DOHH2 (cell line): Measurements from ENCODE around the gene LATS2.
"Not testable (repeated sequence)": the region's sequence is repeated elsewhere in the genome, so short reads cannot be mapped to it uniquely, and the experiment has no call there.

ENCODE experiments used
- H3F3A ChIP-seq: fragments of 200-600 bp; sonication (generic), shearing (Covaris generic); 2 replicates; pipeline ENCODE4 v1.6.0; 2016; ENCODE audit warnings: antibody characterized with exemption, mild to moderate bottlenecking; ENCODE audit not compliant: control insufficient read depth, insufficient read depth
- H3K27ac ChIP-seq: fragments of 200-600 bp; sonication (generic); 2 replicates; pipeline ENCODE4 v1.5.1; 2014; ENCODE audit warnings: low read depth, mild to moderate bottlenecking, low read length, moderate library complexity
- H3K27me3 ChIP-seq: fragments of 200-600 bp; sonication (generic); 2 replicates; pipeline ENCODE4 v1.6.1; 2014; ENCODE audit warnings: mild to moderate bottlenecking, low read length, mixed read lengths; ENCODE audit not compliant: control insufficient read depth
- H3K36me3 ChIP-seq: fragments of 200-600 bp; sonication (generic); 2 replicates; pipeline ENCODE4 v1.6.1; 2014; ENCODE audit warnings: mild to moderate bottlenecking, low read length, moderate library complexity, mixed read lengths; ENCODE audit not compliant: control insufficient read depth
- H3K4me1 ChIP-seq: fragments of 200-600 bp; sonication (generic); 2 replicates; pipeline ENCODE4 v1.6.1; 2014; ENCODE audit warnings: mild to moderate bottlenecking, low read length, mixed read lengths; ENCODE audit not compliant: control insufficient read depth
- H3K4me2 ChIP-seq: fragments of 200-600 bp; sonication (generic); 2 replicates; pipeline ENCODE4 v1.6.0; 2014; ENCODE audit warnings: mild to moderate bottlenecking, low read length, moderate library complexity
- H3K4me3 ChIP-seq: fragments of 200-600 bp; sonication (generic); 2 replicates; pipeline ENCODE4 v1.5.1; 2014; ENCODE audit warnings: mild to moderate bottlenecking, low read length, mixed read lengths
- H3K79me2 ChIP-seq: fragments of 200-600 bp; sonication (generic); 2 replicates; pipeline ENCODE4 v1.6.1; 2014; ENCODE audit warnings: mild to moderate bottlenecking, low read length, mixed read lengths; ENCODE audit not compliant: control insufficient read depth
- H3K9me2 ChIP-seq: fragments of 200-600 bp; sonication (generic); replicated peaks from 2 replicates; pipeline ENCODE4 v1.6.1; 2014; ENCODE audit warnings: mild to moderate bottlenecking, low read length, mixed read lengths; ENCODE audit not compliant: control insufficient read depth
- H3K9me3 ChIP-seq: fragments of 200-600 bp; sonication (generic); 2 replicates; pipeline ENCODE4 v1.6.1; 2014; ENCODE audit warnings: antibody characterized with exemption, low read length, mixed read lengths; ENCODE audit not compliant: control insufficient read depth, insufficient read depth
- H4K20me1 ChIP-seq: fragments of 200-600 bp; sonication (generic); 2 replicates; pipeline ENCODE4 v1.6.0; 2014; ENCODE audit warnings: low read depth, mild to moderate bottlenecking, antibody characterized with exemption, low read length, moderate library complexity; ENCODE audit not compliant: control insufficient read depth, insufficient read depth
- EZH2phosphoT487 ChIP-seq: fragments of 200-600 bp; sonication (generic); IDR thresholded peaks from 2 replicates; pipeline ENCODE4 v1.6.1; 2017; ENCODE audit warnings: borderline replicate concordance, mild to moderate bottlenecking, antibody characterized with exemption, low read length, moderate library complexity, mixed read lengths
- TF ChIP-seq, protein P1 (sequence below): fragments of 200-600 bp; sonication (generic); IDR thresholded peaks from one replicate; pipeline ENCODE4 v1.5.1; 2014; ENCODE audit warnings: antibody characterized with exemption, mild to moderate bottlenecking, low read depth, low read length; ENCODE audit not compliant: poor library complexity, severe bottlenecking

LATS2 gene

GRCh38 chr13:20967340-20967739 lies 94.0 kb downstream of the LATS2 start:
- no peaks in the 10 kb centered on the region; the same call in 1 of the 2 replicates for H3K27me3 ChIP-seq
- no peaks in the 10 kb centered on the region for H4K20me1 ChIP-seq
- no peak for TF ChIP-seq EZH2phosphoT487
- TF ChIP-seq, protein P1, sequence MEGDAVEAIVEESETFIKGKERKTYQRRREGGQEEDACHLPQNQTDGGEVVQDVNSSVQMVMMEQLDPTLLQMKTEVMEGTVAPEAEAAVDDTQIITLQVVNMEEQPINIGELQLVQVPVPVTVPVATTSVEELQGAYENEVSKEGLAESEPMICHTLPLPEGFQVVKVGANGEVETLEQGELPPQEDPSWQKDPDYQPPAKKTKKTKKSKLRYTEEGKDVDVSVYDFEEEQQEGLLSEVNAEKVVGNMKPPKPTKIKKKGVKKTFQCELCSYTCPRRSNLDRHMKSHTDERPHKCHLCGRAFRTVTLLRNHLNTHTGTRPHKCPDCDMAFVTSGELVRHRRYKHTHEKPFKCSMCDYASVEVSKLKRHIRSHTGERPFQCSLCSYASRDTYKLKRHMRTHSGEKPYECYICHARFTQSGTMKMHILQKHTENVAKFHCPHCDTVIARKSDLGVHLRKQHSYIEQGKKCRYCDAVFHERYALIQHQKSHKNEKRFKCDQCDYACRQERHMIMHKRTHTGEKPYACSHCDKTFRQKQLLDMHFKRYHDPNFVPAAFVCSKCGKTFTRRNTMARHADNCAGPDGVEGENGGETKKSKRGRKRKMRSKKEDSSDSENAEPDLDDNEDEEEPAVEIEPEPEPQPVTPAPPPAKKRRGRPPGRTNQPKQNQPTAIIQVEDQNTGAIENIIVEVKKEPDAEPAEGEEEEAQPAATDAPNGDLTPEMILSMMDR: no peak
- no peak overlapping the region for H3K27ac ChIP-seq
- no peaks in the 10 kb centered on the region for H3K4me1 ChIP-seq
- no peaks in the 10 kb centered on the region for H3K79me2 ChIP-seq
- H3K36me3 ChIP-seq: no peaks in the 10 kb centered on the region
- no peaks in the 10 kb centered on the region for H3K9me3 ChIP-seq
- no peak overlapping the region for H3K4me3 ChIP-seq
- H3F3A ChIP-seq: no peaks in the 10 kb centered on the region
- H3K4me2 ChIP-seq: no peak overlapping the region
- no peaks in the 10 kb centered on the region for H3K9me2 ChIP-seq

- Histone ChIP-seq H3K9me2 (no peaks in the 10 kb centered on the region), H4K20me1 (no peaks in the 10 kb centered on the region), H3K79me2 (no peaks in the 10 kb centered on the region), H3K4me2 (no peak overlapping the region), H3K9me3 (no peaks in the 10 kb centered on the region), H3F3A (no peaks in the 10 kb centered on the region), H3K36me3 (no peaks in the 10 kb centered on the region), H3K4me3 (no peak overlapping the region), H3K27ac (no peak overlapping the region), H3K27me3 (no peaks in the 10 kb centered on the region; the same call in 1 of the 2 replicates), H3K4me1 (no peaks in the 10 kb centered on the region)
- TF ChIP-seq, protein P1: no peak
- no peak for TF ChIP-seq EZH2phosphoT487
These were observed 96.5 kb downstream of the LATS2 start for GRCh38 chr13:20964904-20965303.

DNA sequence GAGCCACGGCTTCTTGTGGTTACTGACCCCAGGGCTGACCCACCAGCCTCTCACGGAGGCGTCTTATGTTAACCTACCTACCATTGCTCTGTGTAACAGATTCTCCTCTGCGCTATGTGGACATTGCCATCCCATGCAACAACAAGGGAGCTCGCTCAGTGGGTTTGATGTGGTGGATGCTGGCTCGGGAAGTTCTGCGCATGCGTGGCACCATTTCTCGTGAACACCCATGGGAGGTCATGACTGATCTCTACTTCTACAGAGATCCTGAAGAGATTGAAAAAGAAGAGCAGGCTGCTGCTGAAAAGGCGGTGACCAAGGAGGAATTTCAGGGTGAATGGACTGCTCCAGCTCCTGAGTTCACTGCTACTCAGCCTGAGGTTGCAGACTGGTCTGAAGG lies 99.7 kb downstream of the LATS2 start:
- H3K4me1 ChIP-seq, H3K4me2 ChIP-seq, H3F3A ChIP-seq, H3K36me3 ChIP-seq, H3K4me3 ChIP-seq, H3K79me2 ChIP-seq, H3K27ac ChIP-seq, H3K9me2 ChIP-seq, H3K27me3 ChIP-seq, H3K9me3 ChIP-seq, H4K20me1 ChIP-seq: not testable (repeated sequence)

DNA sequence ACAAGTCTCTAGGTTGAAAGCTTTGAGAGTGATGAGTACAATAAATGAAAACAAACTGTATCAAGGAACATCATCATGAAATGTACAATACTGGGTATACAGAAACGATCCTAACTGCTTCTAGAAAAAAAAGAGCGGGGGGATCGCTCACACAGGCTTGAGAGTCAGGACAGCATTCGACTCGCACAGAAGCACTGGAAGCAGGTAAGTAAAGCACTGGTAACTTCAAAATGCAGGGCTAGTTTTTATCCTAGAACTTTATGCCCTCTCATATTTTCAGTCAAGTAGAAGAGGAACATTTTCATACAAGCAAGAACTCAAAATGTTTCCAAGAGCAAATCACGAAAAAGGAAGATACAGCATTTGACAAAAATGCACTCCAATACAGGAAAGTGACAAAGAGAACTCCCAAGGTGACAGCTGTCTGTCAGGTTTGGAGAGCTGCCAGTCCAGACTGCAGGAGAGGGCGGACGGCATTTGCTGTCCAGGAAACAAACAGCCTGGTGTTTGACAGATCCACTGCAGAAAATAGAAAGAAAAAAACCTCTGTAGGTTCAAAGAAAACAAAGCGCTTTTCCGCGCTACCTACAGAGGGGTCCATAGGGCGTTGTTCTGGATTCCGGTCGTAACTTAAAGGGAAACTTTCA lies 100.6 kb downstream of the LATS2 start:
- TF ChIP-seq EZH2phosphoT487: no peak
- TF ChIP-seq, protein P1: no peak
- no peaks in the 10 kb centered on the region for H3K79me2 ChIP-seq
- no peaks in the 10 kb centered on the region for H4K20me1 ChIP-seq
- no peaks in the 10 kb centered on the region for H3K36me3 ChIP-seq
- H3K27ac ChIP-seq: no peak overlapping the region
- H3K9me2 ChIP-seq: no peaks in the 10 kb centered on the region
- H3K4me3 ChIP-seq: no peak overlapping the region
- no peaks in the 10 kb centered on the region for H3K27me3 ChIP-seq
- no peaks in the 10 kb centered on the region for H3K4me1 ChIP-seq
- H3F3A ChIP-seq: no peaks in the 10 kb centered on the region
- no peak overlapping the region for H3K4me2 ChIP-seq
- no peaks in the 10 kb centered on the region for H3K9me3 ChIP-seq

GRCh38 chr13:20957049-20957620 lies 104.3 kb downstream of the LATS2 start:
- H3K4me2 ChIP-seq, H3K27ac ChIP-seq, H3K27me3 ChIP-seq, H3K79me2 ChIP-seq, H3K36me3 ChIP-seq, H3K4me3 ChIP-seq, H3K9me2 ChIP-seq, H3F3A ChIP-seq, H3K4me1 ChIP-seq, H3K9me3 ChIP-seq, H4K20me1 ChIP-seq: not testable (repeated sequence)
